NCI-H128 (cell line): ENCODE results near the gene TPM2.

ENCODE experiments used
- DNase-seq: peaks from one replicate; lab custom pipeline; 2025; ENCODE audit not compliant: unreplicated experiment; lab: John Stamatoyannopoulos, UW

The TPM2 gene

DNA sequence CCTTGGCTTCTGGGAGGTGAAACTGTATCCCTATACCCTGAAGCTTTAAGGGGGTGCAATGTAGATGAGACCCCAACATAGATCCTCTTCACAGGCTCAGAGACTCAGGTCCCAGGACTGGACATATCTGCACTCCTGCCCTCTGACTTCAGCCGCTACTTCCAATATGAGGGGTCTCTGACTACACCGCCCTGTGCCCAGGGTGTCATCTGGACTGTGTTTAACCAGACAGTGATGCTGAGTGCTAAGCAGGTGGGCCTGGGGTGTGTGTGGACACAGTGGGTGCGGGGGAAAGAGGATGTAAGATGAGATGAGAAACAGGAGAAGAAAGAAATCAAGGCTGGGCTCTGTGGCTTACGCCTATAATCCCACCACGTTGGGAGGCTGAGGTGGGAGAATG lies 10.6 kb downstream of the TPM2 start:
- DNase-seq: no peak

DNA sequence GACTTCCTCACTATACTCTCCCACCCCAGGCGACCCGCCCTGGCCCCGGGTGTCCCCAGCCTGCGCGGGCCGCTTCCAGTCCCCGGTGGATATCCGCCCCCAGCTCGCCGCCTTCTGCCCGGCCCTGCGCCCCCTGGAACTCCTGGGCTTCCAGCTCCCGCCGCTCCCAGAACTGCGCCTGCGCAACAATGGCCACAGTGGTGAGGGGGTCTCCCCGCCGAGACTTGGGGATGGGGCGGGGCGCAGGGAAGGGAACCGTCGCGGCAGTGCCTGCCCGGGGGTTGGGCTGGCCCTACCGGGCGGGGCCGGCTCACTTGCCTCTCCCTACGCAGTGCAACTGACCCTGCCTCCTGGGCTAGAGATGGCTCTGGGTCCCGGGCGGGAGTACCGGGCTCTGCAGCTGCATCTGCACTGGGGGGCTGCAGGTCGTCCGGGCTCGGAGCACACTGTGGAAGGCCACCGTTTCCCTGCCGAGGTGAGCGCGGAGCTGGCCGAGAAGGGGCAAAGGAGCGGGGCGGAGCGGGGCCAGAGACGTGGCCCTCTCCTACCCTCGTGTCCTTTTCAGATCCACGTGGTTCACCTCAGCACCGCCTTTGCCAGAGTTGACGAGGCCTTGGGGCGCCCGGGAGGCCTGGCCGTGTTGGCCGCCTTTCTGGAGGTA lies 13.9 kb downstream of the TPM2 start:
- no peak for DNase-seq

DNA sequence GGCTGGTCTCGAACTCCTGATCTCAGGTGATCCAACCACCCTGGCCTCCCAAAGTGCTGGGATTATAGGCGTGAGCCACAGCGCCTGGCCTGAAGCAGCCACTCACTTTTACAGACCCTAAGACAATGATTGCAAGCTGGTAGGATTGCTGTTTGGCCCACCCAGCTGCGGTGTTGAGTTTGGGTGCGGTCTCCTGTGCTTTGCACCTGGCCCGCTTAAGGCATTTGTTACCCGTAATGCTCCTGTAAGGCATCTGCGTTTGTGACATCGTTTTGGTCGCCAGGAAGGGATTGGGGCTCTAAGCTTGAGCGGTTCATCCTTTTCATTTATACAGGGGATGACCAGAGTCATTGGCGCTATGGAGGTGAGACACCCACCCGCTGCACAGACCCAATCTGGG lies 14.5 kb downstream of the TPM2 start:
- no peak for DNase-seq

- no peak for DNase-seq
These were observed 15.7 kb downstream of the TPM2 start for GRCh38 chr9:35674025-35674361.

DNA sequence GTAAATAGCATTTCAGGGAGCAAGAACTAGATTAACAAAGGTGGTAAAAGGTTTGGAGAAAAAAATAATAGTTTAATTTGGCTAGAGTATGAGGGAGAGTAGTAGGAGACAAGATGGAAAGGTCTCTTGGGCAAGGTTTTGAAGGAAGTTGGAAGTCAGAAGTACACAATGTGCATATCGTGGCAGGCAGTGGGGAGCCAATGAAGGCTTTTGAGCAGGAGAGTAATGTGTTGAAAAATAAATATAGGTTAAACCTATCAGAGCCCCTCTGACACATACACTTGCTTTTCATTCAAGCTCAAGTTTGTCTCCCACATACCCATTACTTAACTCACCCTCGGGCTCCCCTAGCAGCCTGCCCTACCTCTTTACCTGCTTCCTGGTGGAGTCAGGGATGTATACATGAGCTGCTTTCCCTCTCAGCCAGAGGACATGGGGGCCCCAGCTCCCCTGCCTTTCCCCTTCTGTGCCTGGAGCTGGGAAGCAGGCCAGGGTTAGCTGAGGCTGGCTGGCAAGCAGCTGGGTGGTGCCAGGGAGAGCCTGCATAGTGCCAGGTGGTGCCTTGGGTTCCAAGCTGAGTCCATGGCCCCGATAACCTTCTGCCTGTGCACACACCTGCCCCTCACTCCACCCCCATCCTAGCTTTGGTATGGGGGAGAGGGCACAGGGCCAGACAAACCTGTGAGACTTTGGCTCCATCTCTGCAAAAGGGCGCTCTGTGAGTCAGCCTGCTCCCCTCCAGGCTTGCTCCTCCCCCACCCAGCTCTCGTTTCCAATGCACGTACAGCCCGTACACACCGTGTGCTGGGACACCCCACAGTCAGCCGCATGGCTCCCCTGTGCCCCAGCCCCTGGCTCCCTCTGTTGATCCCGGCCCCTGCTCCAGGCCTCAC lies 16.3 kb downstream of the TPM2 start, which contains the start of gene CA9:
CA9 (plus strand) TSS at position 797 of the 893 bp plus-strand sequence; CDS start at position 829, 32 bp downstream.
- DNase-seq: no peak

GRCh38 chr9:35669331-35670145 lies 20.2 kb downstream of the TPM2 start:
- DNase-seq: no peak

DNA sequence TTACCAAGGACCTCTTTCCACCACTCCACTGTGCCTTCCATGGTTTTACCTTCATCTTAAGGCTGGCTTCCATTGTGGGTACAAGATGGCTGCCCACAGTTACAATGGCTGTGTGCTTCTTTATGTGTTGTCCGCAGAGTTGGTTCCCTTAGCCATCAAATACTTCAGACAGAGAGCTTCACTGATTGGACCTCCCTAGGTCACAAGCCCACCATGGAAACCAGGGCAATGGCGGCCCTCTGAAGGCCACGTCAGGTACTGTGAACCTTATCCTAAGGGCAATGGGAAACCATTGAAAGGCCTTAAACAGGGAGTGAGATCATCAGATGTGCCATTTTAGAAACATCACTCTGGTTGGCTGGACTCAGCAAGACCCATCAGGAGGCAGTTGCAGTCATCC lies 21.8 kb downstream of the TPM2 start:
- DNase-seq: no peak

DNA sequence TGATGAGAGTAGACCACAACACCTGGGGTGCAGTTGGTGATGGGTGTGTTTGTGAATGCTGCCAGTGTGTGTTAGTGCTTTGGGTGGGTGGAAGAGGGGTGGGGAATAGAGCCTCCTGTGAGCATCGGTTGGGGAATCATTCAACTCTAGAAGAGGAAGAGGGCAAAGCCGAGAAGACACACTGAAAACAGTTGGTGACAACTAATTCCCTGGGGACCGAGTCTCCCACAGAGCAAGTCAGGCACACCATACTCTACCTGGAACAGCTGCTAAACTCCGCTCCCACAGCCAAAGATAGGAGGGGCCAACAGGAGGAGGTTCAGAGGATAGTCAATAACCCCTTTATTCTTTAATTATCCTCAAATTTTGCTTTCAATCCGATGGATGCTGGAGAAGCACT lies 23.2 kb downstream of the TPM2 start:
- DNase-seq: no peak

DNA sequence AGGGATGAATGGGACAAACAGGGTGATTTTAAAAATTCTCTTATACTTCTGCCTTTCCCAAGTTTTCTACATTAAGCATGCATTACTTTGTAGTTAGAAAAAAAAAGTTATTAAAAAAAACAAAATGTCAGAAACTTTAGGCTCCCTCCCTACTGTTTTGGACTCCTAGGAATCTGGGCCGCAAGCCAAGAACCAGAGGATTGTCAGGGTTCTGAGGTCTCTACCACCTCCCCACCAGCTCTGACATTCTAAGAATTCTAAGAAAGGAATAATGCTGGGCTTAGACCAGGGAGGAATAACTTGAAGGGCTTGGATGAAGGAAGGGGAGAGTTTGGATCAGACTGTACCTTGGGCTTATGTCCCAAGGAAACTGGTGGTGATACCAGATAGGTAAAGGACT lies 23.7 kb downstream of the TPM2 start:
- no peak for DNase-seq

DNA sequence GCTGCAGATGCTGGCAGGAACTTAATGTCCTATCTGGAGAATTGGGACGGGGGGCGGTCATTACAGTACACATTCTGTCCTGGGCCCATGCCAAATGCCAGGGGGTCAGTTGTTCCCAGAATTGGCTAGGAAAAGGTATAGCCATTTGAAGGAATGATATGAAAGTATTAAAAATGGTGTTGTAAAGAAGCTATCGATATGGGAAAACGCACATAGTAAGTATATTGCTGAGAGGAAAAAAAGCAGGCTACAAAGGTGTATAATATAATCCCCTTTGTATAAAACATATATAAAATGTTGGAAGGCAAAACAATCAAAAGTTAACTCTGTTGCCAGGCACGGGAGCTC lies 24.3 kb downstream of the TPM2 start:
- no peak for DNase-seq

DNA sequence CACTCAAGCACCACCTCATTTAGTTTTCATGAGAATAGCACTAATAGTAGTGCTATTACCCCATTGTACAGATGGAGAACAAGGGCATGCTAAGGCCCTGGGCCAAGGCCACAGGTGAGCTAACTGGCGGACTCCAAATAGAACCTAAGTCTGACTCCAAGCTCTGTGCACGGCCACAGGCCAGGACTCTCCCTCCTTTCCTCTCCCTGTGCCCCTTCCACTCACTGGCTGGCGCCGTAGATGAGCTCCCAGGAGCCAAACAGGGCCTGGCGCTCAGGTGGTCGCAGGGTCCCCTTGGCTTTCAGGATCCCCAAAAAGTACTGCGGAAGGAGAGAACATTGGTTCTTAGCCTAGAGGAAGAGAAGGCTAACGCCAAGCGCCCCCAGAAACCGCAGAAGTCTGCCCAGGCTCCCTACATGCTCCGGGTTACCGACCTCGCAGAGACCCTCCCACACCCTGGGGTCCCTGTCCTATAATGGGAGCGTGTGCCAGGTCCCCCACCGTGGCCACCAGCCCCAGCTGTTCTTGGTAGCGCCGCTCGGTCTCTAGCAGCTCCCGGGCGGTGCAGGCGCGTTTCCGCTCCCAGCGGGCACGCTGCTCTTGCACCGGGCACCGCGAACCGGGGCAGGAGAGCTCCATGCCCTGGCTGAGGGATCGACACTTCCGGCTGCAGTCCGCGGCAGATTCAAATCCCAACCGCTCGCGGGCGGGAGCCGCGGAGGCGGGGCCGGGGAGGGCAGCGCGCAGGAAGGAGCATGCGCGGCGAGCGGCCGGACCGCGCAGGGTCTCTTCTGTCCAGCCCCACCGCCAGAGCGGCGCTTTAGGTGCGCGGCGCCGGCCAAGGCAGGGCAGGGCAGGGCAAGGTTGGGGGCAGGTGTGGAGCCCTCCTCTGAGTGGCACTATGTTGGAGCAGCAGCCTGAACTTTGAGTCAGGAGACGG lies 24.9 kb downstream of the TPM2 start, which contains the start of gene ARHGEF39:
ARHGEF39 (minus strand) TSS at position 665 of the 940 bp plus-strand sequence; CDS start at position 639, 26 bp downstream.
- peak; percentile 73 for DNase-seq

DNA sequence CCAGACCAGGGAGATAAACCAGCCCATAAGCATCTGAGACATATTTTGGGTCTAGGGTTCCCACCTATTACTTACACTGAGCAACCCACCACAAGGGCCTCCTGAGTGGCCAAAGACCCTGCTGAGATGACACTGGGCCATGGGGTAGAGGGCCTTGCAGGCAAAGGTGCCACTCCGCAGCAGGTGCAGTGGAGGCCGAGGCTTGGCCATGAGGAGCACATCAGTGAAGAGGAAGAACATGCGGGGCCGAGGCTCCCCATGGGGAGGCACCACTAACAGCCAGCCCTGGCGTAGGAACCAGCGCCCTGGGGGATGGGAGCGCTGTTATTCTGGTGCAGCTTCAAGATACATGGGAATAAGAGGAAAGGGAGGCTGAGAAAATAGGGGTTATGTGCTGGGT lies 27.3 kb downstream of the TPM2 start:
- no peak for DNase-seq

DNA sequence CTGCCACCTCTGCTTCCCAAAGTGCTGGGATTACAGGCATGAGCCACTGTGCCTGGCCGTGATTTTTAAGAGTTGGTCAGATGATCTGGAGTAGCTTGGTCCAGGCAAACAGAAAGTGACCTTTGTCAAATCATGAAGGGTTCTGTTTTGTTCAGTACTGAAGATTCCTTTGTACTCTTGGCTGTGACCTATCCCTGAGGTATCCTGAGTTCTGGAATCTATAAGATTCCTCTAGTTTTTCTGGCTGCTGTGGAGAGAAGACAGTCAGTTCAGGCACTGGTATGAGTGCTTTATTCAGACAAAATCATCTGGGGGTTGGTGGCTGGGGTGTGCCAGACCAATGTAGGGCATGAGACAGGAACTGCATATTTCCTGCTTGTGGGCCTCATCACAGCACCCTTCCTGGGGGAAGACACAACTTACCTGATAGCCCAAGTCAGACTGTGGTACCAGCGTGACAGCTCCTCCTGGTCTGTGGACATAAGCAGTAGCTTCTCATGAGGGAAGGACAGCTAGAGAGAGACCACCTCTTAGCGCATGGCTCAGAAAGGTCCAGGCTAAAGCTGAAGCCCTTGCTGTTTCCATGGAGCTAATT lies 27.9 kb downstream of the TPM2 start:
- no peak for DNase-seq

DNA sequence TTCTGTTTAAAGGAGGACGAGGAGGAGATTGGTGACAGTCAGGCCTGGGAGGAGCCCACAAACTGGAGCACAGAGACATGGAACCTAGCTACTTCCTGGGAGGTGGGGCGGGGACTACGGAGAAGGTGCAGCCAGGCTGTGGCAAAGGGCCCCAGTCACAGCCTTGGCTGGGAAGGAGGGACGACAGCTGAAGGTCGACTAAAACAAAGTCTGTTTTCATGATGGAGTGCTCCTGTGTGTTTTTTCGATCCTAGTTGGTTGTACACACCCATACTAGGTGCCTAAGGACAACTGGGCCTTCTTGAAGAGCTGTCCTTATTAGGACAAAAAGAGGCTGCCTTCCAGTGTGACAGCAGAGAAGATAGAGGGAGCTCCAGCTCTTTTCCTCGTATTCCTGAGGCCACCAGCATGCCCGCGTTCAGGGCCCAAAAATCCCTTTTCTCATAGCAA lies 28.7 kb downstream of the TPM2 start:
- DNase-seq: no peak

DNA sequence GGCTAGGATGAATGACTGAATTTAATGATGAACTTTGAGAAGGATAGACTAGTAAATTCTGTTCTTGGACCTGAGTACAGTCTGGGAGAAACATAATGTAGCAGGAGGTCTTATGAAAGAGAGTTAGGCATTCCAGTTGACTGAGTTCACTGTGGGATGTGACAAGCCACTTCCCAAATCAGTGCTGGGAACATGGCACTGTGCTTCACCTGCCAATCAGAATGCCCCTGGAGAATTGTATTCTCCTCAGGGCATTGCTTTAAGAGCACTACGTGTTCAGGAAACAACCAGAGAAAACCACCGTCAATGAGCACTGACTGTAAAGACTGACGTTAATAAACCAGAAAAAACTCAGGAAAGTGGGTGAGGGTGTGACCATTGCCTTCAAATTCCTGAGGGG lies 30.4 kb downstream of the TPM2 start:
- DNase-seq: no peak

GRCh38 chr9:35658968-35659220 lies 30.8 kb downstream of the TPM2 start:
- no peak for DNase-seq

DNA sequence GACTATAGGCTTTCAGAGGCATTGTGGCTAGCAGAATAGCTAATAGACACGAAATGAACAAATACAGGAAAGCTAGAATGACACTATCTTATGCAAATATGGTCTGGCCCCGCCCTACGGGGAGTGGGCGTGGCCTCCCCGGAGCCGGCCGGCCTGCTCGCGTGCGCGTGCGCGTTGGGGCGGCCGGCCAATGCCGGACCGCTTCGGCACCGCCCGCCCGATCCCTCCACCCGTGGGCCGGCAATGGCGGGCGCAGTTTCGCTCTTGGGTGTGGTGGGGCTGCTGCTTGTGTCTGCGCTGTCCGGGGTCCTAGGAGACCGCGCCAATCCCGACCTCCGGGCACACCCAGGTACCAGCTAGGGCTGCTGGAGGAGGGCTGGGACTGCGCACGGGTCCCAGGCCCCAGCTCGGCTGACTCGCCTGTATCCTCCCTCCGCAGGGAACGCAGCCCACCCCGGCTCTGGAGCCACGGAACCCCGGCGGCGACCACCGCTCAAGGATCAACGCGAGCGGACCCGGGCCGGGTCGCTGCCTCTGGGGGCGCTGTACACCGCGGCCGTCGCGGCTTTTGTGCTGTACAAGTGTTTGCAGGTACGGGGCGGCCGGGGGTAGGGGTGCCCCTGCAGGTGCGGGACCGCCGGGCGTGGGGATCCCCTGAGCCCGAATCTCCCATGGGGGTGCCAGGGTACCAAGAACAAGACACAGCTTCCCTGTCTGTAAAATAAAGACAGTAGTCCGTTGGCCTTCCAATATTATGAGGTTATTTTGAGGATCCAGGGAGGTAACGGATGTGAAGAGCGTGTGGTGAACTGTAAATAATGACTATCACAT lies 31.4 kb downstream of the TPM2 start, which contains the start of gene CCDC107:
CCDC107 (plus strand) TSS at position 156 of the 831 bp plus-strand sequence; CDS start at position 244, 88 bp downstream.
- DNase-seq: peak; percentile 83

DNA sequence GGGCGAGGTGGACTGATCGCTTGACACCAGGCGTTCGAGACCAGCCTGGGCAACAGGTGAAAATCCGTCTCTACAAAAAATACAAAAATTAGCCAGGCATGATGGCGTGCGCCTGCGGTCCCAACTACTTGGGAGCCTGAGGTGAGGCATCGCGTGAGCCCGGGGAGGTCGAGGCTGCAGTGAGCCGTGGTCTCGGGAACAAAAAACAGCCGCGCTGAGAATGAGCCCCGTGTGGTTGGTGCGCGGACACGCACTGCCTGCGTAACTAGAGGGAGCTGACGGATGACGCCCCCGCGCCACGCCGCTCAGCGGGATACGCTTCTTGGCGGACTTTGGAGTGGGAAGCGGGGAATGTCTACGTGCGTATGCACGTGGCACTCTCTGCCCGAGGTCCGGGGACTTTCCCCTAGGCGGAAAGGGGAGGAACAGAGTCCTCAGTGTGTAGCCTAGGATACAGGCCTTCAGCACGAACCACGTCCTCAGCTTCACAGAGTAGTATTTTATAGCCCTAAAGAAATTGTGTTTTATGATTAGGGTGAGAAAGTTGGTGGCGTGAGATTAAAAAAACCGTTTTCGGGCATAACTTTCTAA lies 32.1 kb downstream of the TPM2 start, which contains the start of gene RMRP:
RMRP (minus strand) TSS at position 474 of the 591 bp plus-strand sequence.
- DNase-seq: peak; percentile 98
